ENCODE measurements around the gene GRID2.
"Not testable (repeated sequence)": the region's sequence is repeated elsewhere in the genome, so short reads cannot be mapped to it uniquely, and the experiment has no call there.

Gene GRID2

GRCh38 chr4:93289831-93290230 is 986.1 kb downstream of the GRID2 start:
- Histone ChIP-seq H3K36me3 (ENCODE audit: control insufficient read depth, insufficient read depth, low read length) (no peaks in the 10 kb centered on the region), H3K27ac (ENCODE audit: low read depth, low read length) (no peak overlapping the region), H3K4me3 (ENCODE audit: low read length) (no peak overlapping the region), H3K27me3 (ENCODE audit: control insufficient read depth, insufficient read depth, low read length) (no peaks in the 10 kb centered on the region), H3K9ac (ENCODE audit: low read length) (no peak overlapping the region), H3K4me1 (ENCODE audit: control insufficient read depth, insufficient read depth, low read length) (no peaks in the 10 kb centered on the region)

DNA sequence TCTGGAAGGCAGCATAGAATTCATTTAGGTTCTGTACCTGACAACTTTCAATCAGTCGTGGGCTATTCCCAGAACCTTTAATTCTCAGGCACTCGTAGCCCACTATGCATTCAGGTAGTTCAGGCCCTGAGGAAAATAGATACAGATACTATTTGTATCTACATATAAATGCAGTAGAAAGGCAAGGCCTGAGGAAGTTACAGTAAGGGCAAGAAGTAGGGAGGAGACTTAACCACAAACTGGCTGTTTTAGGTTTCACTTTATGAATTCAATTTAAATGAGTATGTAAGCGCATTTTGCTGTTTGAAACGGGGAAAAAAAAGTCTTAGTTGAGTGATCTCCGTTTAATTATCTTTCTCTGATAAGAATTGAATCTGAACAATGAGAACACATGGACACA is 995.4 kb downstream of the GRID2 start:
- H3K36me3 ChIP-seq (ENCODE audit: control insufficient read depth, insufficient read depth, low read length) = no peaks in the 10 kb centered on the region
- H3K27me3 ChIP-seq (ENCODE audit: control insufficient read depth, insufficient read depth, low read length) = no peaks in the 10 kb centered on the region
- H3K27ac ChIP-seq (ENCODE audit: low read depth, low read length) = no peak overlapping the region
- H3K4me1 ChIP-seq (ENCODE audit: control insufficient read depth, insufficient read depth, low read length) = no peaks in the 10 kb centered on the region
- no peak overlapping the region for H3K9ac ChIP-seq (ENCODE audit: low read length)
- H3K4me3 ChIP-seq (ENCODE audit: low read length) = no peak overlapping the region

GRCh38 chr4:93300780-93301555 is 997.2 kb downstream of the GRID2 start:
- not testable (repeated sequence) for H3K27me3 ChIP-seq (ENCODE audit: control insufficient read depth, insufficient read depth, low read length); H3K9ac ChIP-seq (ENCODE audit: low read length); H3K4me3 ChIP-seq (ENCODE audit: low read length); H3K27ac ChIP-seq (ENCODE audit: low read depth, low read length); H3K36me3 ChIP-seq (ENCODE audit: control insufficient read depth, insufficient read depth, low read length); H3K4me1 ChIP-seq (ENCODE audit: control insufficient read depth, insufficient read depth, low read length)

DNA sequence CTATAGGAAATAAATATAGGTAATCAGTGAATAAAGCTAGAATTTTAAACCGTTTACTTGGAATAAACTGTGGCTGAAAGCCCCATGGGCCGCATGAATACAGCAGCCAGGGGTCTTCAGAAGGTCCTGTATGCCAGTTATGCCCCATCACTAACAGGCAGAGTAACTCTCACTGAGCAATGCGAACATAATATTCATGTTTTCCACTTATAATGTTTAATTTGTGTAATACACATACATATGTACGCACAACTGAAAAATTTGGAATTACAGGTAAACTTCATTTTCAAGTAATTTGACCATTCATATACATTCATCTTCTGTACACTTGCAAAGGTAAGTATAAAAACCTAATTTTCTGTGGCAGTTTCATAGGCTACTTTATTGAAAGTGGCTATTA is 998.5 kb downstream of the GRID2 start:
- H3K27ac ChIP-seq (ENCODE audit: low read depth, low read length) = no peak overlapping the region
- H3K4me3 ChIP-seq (ENCODE audit: low read length) = no peak overlapping the region
- H3K4me1 ChIP-seq (ENCODE audit: control insufficient read depth, insufficient read depth, low read length) = no peaks in the 10 kb centered on the region
- no peaks in the 10 kb centered on the region for H3K36me3 ChIP-seq (ENCODE audit: control insufficient read depth, insufficient read depth, low read length)
- no peaks in the 10 kb centered on the region for H3K27me3 ChIP-seq (ENCODE audit: control insufficient read depth, insufficient read depth, low read length)
- H3K9ac ChIP-seq (ENCODE audit: low read length) = no peak overlapping the region

DNA sequence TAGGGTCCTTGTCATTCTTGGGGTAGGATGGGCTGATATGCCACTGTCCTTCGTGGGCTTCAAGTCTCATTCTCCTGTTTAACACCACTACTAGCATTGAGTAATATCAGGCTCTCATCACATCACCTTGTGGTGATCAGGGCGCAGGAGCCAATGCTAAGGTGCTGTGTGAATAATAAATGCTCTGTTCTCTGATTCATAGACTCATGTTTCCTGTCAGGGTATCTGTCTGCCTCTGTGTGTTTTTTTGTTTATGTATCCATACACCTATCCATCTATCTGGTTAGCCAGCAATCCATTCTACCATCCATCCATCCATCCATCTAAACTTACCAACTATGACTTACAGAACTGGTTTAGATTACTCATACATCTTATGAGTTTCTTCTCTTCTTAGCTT is 999.7 kb downstream of the GRID2 start:
- H3K27me3 ChIP-seq (ENCODE audit: control insufficient read depth, insufficient read depth, low read length) = no peaks in the 10 kb centered on the region
- no peak overlapping the region for H3K27ac ChIP-seq (ENCODE audit: low read depth, low read length)
- no peak overlapping the region for H3K4me3 ChIP-seq (ENCODE audit: low read length)
- no peaks in the 10 kb centered on the region for H3K36me3 ChIP-seq (ENCODE audit: control insufficient read depth, insufficient read depth, low read length)
- no peaks in the 10 kb centered on the region for H3K4me1 ChIP-seq (ENCODE audit: control insufficient read depth, insufficient read depth, low read length)
- no peak overlapping the region for H3K9ac ChIP-seq (ENCODE audit: low read length)

DNA sequence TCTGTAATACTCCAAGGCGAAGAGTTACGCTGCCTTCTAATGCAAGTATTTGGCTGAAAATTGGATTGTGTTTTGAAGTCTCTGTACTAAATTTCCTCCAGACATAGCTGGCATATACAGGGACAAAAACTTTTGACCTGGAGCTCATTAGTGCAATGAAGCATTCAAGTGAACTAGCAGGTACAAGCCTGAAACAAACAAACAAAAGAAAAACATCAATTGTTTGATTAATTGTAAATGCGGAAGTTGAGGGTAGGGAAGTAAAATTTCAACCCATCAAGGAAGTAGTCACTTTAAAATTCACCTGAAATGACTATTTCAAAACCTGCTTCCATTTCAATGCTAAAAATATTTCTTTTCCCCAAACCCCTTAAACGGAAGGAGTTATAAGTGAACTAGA is 1008.5 kb downstream of the GRID2 start:
- Histone ChIP-seq H3K36me3 (ENCODE audit: control insufficient read depth, insufficient read depth, low read length) (no peaks in the 10 kb centered on the region), H3K4me1 (ENCODE audit: control insufficient read depth, insufficient read depth, low read length) (no peaks in the 10 kb centered on the region), H3K4me3 (ENCODE audit: low read length) (no peak overlapping the region), H3K9ac (ENCODE audit: low read length) (no peak overlapping the region), H3K27me3 (ENCODE audit: control insufficient read depth, insufficient read depth, low read length) (no peaks in the 10 kb centered on the region), H3K27ac (ENCODE audit: low read depth, low read length) (no peak overlapping the region)

DNA sequence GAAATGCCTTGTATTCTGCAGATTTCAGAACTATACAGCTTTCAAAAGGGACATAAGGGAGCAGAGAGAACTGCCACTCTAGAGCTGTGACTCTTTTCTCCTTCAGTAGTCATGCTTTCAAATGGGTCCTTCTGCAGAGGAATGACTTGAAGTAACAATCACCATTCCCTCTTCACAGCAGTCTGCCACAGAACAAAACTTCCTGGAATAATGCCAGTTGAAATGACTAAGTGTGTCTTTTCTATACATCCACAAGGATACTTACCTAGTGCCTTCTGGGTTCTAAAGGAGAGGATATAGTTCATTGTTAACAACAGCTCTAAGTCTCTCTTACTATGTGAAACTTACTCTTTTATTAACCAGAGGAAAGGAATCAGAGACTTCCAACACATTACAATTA is 1009.4 kb downstream of the GRID2 start:
- Histone ChIP-seq H3K9ac (ENCODE audit: low read length) (no peak overlapping the region), H3K4me3 (ENCODE audit: low read length) (no peak overlapping the region), H3K4me1 (ENCODE audit: control insufficient read depth, insufficient read depth, low read length) (no peaks in the 10 kb centered on the region), H3K36me3 (ENCODE audit: control insufficient read depth, insufficient read depth, low read length) (no peaks in the 10 kb centered on the region), H3K27me3 (ENCODE audit: control insufficient read depth, insufficient read depth, low read length) (no peaks in the 10 kb centered on the region), H3K27ac (ENCODE audit: low read depth, low read length) (no peak overlapping the region)

DNA sequence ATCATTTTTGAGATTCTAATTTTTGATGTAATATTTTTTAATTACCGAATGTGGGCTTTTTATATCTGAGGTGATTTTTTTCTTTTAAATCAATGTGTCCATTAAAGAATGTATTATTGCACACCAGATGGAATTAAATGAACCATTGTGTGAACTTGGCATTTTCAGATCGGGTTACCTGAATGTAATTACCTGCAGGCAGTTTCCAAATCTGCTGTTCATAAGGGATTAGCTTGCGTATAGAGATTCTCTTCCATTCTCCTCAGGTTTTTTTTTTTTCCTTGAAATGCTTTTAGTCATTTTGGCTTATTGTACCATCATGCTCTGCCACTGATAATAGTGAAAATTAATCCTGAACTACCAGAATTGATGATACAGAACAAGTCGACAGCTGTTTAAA is 1013.3 kb downstream of the GRID2 start:
- Histone ChIP-seq H3K9ac (ENCODE audit: low read length) (no peak overlapping the region), H3K4me3 (ENCODE audit: low read length) (no peak overlapping the region), H3K27me3 (ENCODE audit: control insufficient read depth, insufficient read depth, low read length) (no peaks in the 10 kb centered on the region), H3K27ac (ENCODE audit: low read depth, low read length) (no peak overlapping the region), H3K36me3 (ENCODE audit: control insufficient read depth, insufficient read depth, low read length) (no peaks in the 10 kb centered on the region), H3K4me1 (ENCODE audit: control insufficient read depth, insufficient read depth, low read length) (no peaks in the 10 kb centered on the region)

DNA sequence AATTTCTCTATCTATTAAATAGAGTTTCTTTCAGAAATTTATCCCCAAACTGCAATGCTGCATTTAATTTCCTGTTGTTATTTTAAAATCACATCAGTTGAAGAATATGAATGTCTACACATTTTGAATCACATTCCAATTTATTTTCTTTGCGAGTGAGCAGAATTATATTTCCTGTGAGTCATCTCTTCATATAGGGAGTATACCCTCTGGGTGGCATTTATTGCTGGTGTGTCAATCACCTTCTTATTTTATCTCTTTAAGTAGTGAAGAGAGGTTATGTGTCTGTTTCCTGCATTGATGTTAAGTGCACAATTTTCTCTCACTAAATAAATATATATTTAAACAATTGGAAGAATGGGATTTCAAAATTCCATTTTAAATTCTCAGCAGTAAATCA is 1013.8 kb downstream of the GRID2 start:
- H3K36me3 ChIP-seq (ENCODE audit: control insufficient read depth, insufficient read depth, low read length) = no peaks in the 10 kb centered on the region
- H3K4me3 ChIP-seq (ENCODE audit: low read length) = no peak overlapping the region
- H3K9ac ChIP-seq (ENCODE audit: low read length) = no peak overlapping the region
- no peak overlapping the region for H3K27ac ChIP-seq (ENCODE audit: low read depth, low read length)
- H3K4me1 ChIP-seq (ENCODE audit: control insufficient read depth, insufficient read depth, low read length) = no peaks in the 10 kb centered on the region
- H3K27me3 ChIP-seq (ENCODE audit: control insufficient read depth, insufficient read depth, low read length) = no peaks in the 10 kb centered on the region

DNA sequence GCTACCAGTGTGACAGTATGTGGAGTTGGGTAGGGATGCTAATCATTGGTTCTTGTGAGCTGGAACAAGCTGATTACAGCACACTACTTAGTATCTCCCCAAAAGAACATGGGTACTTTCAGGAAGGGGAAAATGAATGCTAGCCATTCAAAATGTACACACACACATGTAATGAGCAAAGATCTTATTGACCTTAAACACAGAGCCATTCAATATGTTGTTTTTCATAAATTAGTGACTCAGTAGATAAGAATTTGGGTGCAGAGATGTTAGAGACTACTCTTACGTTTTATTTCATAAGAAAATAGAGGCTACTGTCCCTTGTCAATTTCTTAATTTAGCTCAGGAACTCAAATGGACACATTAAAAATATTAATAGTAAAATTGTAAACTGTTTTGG is 1015.3 kb downstream of the GRID2 start:
- Histone ChIP-seq H3K27me3 (ENCODE audit: control insufficient read depth, insufficient read depth, low read length) (no peaks in the 10 kb centered on the region), H3K36me3 (ENCODE audit: control insufficient read depth, insufficient read depth, low read length) (no peaks in the 10 kb centered on the region), H3K4me3 (ENCODE audit: low read length) (no peak overlapping the region), H3K9ac (ENCODE audit: low read length) (no peak overlapping the region), H3K4me1 (ENCODE audit: control insufficient read depth, insufficient read depth, low read length) (no peaks in the 10 kb centered on the region), H3K27ac (ENCODE audit: low read depth, low read length) (no peak overlapping the region)

- Histone ChIP-seq H3K9ac (ENCODE audit: low read length) (no peak overlapping the region), H3K27me3 (ENCODE audit: control insufficient read depth, insufficient read depth, low read length) (no peaks in the 10 kb centered on the region), H3K36me3 (ENCODE audit: control insufficient read depth, insufficient read depth, low read length) (no peaks in the 10 kb centered on the region), H3K27ac (ENCODE audit: low read depth, low read length) (no peak overlapping the region), H3K4me3 (ENCODE audit: low read length) (no peak overlapping the region), H3K4me1 (ENCODE audit: control insufficient read depth, insufficient read depth, low read length) (no peaks in the 10 kb centered on the region)
These were observed 1016.6 kb downstream of the GRID2 start for GRCh38 chr4:93320356-93320755.

GRCh38 chr4:93327346-93327745 is 1023.6 kb downstream of the GRID2 start:
- no peaks in the 10 kb centered on the region for H3K27me3 ChIP-seq (ENCODE audit: control insufficient read depth, insufficient read depth, low read length)
- no peaks in the 10 kb centered on the region for H3K4me1 ChIP-seq (ENCODE audit: control insufficient read depth, insufficient read depth, low read length)
- no peak overlapping the region for H3K9ac ChIP-seq (ENCODE audit: low read length)
- H3K27ac ChIP-seq (ENCODE audit: low read depth, low read length) = no peak overlapping the region
- H3K36me3 ChIP-seq (ENCODE audit: control insufficient read depth, insufficient read depth, low read length) = no peaks in the 10 kb centered on the region
- H3K4me3 ChIP-seq (ENCODE audit: low read length) = no peak overlapping the region

GRCh38 chr4:93334003-93334402 is 1030.2 kb downstream of the GRID2 start:
- Histone ChIP-seq H3K9ac (ENCODE audit: low read length) (no peak overlapping the region), H3K27ac (ENCODE audit: low read depth, low read length) (no peak overlapping the region), H3K4me1 (ENCODE audit: control insufficient read depth, insufficient read depth, low read length) (no peaks in the 10 kb centered on the region), H3K4me3 (ENCODE audit: low read length) (no peak overlapping the region), H3K36me3 (ENCODE audit: control insufficient read depth, insufficient read depth, low read length) (no peaks in the 10 kb centered on the region), H3K27me3 (ENCODE audit: control insufficient read depth, insufficient read depth, low read length) (no peaks in the 10 kb centered on the region)
